ENCODE data around the gene SHPK.

DNA sequence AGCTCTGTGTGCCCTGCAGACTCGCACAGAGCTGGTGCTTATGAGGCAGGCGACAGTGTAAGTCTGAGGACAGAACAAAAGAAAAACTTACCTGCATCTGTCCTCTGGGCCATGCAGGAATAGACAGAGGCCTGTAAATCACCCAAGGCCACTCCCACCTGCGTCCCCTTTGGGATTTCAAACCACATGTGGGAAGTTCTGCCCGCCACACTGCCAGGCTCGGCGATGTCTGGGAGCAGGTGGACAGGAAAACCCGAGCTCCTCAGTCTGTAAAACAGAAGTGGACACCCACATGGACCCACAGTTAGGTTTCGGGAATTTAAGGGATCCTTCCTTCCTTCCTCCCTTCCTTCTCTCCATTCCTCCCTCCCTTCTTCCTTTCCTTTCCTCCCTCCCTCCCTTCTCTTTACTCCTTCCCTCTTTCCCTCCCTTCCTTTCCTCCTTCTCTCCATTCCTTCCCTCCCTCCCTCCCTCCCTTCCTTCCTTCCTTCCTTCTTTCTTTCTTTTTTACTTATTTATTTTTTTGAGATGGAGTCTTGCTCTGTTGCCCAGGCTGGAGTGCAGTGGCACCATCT, 14.8 kb downstream of the SHPK start:
- TF ChIP-seq, protein P1, sequence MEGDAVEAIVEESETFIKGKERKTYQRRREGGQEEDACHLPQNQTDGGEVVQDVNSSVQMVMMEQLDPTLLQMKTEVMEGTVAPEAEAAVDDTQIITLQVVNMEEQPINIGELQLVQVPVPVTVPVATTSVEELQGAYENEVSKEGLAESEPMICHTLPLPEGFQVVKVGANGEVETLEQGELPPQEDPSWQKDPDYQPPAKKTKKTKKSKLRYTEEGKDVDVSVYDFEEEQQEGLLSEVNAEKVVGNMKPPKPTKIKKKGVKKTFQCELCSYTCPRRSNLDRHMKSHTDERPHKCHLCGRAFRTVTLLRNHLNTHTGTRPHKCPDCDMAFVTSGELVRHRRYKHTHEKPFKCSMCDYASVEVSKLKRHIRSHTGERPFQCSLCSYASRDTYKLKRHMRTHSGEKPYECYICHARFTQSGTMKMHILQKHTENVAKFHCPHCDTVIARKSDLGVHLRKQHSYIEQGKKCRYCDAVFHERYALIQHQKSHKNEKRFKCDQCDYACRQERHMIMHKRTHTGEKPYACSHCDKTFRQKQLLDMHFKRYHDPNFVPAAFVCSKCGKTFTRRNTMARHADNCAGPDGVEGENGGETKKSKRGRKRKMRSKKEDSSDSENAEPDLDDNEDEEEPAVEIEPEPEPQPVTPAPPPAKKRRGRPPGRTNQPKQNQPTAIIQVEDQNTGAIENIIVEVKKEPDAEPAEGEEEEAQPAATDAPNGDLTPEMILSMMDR (IDR thresholded peaks at IDR 0.05; ENCODE audit: insufficient read depth, low read length, poor library complexity, severe bottlenecking) = no peak
- TF ChIP-seq EZH2phosphoT487 (conservative IDR thresholded peaks at IDR 0.05; ENCODE audit: low read length) = no peak

Data from SU-DHL-6 (cell line).